Measurements from ENCODE around the gene NOSIP.
A peak's percentile ranks its signal among the peaks of the same experiment; 100 is the strongest.

The NOSIP gene

DNA sequence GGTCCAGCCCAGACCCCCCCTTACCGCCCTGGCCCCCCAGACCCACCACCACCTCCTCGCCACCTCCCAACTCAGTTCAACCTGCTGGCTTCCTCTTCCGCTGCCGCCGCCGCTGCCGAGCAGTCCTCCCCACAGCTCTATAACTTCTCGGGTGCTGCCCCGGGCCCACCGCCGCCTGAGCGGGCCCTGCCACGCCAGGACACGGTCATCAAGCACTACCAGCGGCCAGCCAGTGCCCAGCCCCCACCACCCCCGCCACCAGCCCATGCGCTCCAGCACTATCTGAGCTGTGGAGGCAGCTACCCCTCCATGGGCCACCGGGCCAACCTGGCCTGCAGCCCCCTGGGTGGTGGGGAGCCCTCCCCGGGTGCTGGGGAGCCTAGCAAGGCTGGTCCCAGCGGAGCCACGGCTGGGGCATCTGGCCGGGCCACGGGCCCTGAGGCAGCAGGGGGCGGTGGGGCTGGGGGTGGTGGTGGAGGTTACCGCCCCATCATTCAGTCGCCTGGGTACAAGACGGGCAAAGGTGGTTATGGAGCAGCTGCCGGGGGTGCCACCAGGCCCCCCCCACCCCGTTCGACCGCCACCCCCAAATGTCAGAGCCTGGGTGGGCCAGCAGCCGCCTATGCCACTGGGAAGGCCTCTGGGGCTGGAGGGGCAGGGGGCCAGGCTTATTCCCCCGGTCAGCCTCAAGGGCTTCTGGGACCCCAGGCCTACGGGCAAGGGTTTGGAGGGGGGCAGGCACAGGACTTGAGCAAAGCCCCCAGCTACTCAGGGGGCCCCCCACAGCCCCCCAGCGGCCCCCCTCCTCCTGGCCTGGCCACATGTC is 14.8 kb upstream of the NOSIP start:
- TF ChIP-seq POLR2AphosphoS5 (IDR thresholded peaks at IDR 0.05; ENCODE audit: low read depth, low read length) (no peak), TAF1 (IDR thresholded peaks at IDR 0.05; ENCODE audit: borderline replicate concordance, insufficient read depth, low read length) (no peak), FOXP2 (optimal IDR thresholded peaks at IDR 0.05; ENCODE audit: borderline replicate concordance, extremely low read depth, extremely low read length, insufficient read depth) (no peak), SIN3A (IDR thresholded peaks at IDR 0.05; ENCODE audit: borderline replicate concordance, insufficient read depth, low read length) (no peak)
- TF ChIP-seq, protein P1, sequence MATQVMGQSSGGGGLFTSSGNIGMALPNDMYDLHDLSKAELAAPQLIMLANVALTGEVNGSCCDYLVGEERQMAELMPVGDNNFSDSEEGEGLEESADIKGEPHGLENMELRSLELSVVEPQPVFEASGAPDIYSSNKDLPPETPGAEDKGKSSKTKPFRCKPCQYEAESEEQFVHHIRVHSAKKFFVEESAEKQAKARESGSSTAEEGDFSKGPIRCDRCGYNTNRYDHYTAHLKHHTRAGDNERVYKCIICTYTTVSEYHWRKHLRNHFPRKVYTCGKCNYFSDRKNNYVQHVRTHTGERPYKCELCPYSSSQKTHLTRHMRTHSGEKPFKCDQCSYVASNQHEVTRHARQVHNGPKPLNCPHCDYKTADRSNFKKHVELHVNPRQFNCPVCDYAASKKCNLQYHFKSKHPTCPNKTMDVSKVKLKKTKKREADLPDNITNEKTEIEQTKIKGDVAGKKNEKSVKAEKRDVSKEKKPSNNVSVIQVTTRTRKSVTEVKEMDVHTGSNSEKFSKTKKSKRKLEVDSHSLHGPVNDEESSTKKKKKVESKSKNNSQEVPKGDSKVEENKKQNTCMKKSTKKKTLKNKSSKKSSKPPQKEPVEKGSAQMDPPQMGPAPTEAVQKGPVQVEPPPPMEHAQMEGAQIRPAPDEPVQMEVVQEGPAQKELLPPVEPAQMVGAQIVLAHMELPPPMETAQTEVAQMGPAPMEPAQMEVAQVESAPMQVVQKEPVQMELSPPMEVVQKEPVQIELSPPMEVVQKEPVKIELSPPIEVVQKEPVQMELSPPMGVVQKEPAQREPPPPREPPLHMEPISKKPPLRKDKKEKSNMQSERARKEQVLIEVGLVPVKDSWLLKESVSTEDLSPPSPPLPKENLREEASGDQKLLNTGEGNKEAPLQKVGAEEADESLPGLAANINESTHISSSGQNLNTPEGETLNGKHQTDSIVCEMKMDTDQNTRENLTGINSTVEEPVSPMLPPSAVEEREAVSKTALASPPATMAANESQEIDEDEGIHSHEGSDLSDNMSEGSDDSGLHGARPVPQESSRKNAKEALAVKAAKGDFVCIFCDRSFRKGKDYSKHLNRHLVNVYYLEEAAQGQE (IDR thresholded peaks at IDR 0.05; ENCODE audit: insufficient read depth in 1 of 2, low read depth in 2 of 2, low read length in 2 of 2) = no peak

DNA sequence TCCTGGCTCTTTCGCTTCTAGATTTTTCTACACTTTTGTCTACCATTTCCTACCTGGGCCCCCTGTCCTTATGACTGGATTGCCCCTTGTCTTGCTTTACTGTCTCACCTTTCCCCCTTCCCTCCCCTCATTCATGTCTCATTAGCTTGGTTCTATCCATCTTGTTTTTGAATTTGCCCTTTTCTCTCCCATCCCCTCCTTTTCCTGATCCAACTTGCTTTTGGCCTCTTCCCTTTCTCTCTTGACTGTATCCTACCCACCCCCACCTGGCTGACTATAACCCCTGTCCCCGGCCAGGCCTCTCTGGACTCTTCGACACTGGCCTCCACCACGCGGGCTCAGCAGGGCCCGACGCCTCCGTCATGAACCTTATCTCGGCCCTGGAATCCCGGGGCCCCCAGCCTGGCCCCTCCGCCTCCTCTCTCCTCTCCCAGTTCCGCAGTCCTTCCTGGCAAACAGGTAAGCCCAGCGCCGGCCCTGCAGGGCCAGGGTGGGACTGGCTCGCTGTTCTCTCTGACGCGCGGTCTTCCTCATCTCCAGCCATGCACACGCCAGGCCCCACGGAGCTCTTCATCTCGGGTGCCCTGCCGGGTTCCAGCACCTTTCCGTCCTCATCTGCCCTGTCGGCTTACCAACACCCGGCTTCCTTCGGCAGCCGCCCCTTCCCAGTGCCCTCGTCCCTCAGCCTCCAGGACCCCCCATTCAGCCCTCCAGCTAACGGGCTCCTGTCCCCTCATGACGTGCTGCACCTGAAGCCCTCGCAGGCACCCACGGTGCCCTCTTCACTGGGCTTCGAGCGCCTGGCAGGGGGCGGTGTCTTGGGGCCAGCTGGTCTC is 14.0 kb upstream of the NOSIP start:
- TF ChIP-seq SIN3A (IDR thresholded peaks at IDR 0.05; ENCODE audit: borderline replicate concordance, insufficient read depth, low read length) (no peak), FOXP2 (optimal IDR thresholded peaks at IDR 0.05; ENCODE audit: borderline replicate concordance, extremely low read depth, extremely low read length, insufficient read depth) (no peak), TAF1 (IDR thresholded peaks at IDR 0.05; ENCODE audit: borderline replicate concordance, insufficient read depth, low read length) (no peak), POLR2AphosphoS5 (IDR thresholded peaks at IDR 0.05; ENCODE audit: low read depth, low read length) (no peak)

DNA sequence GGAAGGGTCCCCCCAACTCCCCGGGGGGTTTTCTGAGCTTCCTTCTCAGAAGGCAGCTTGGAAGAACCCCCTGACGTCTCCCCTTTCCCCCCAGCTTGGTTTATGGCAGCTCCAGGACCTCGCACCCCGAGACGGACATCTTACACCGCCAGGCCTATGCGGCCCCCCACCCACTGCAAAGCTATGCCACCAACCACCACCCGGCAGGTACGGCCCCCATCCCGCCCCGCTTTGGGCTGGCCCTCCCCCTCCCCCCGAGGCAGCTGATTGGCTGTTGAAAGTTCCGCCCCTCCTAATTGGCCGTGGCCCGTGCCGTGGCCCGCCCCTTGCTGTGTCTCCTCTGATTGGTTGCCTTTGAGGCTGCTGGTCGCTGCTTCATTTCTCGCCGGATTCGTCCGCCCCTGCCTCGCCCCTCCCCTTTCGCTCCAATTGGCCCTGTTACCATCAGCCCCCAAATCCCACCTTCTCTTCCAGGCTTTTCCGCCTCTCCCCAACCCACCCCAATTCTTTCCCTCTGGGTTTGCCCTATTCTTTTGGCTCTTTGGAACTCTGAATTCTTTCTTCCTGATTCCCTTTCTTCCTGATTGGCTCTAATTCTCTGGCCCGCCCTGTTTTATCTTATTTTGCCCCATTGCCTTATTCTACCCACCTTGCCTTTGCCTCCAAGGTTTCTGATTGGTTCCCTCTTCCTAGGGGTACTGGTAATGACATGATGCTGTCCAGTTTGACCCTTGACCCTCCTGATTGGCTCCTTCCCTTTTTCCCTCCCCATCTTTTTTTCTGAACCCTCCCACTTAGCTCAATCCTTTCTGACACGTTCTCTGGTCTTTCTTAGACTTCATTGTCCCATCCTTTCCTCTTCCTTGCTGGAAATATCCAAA is 13.1 kb upstream of the NOSIP start:
- TF ChIP-seq POLR2AphosphoS5 (IDR thresholded peaks at IDR 0.05; ENCODE audit: low read depth, low read length) (no peak), FOXP2 (optimal IDR thresholded peaks at IDR 0.05; ENCODE audit: borderline replicate concordance, extremely low read depth, extremely low read length, insufficient read depth) (no peak), TAF1 (IDR thresholded peaks at IDR 0.05; ENCODE audit: borderline replicate concordance, insufficient read depth, low read length) (no peak), SIN3A (IDR thresholded peaks at IDR 0.05; ENCODE audit: borderline replicate concordance, insufficient read depth, low read length) (no peak)
- TF ChIP-seq, protein P1 (IDR thresholded peaks at IDR 0.05; ENCODE audit: insufficient read depth in 1 of 2, low read depth in 2 of 2, low read length in 2 of 2) = no peak

DNA sequence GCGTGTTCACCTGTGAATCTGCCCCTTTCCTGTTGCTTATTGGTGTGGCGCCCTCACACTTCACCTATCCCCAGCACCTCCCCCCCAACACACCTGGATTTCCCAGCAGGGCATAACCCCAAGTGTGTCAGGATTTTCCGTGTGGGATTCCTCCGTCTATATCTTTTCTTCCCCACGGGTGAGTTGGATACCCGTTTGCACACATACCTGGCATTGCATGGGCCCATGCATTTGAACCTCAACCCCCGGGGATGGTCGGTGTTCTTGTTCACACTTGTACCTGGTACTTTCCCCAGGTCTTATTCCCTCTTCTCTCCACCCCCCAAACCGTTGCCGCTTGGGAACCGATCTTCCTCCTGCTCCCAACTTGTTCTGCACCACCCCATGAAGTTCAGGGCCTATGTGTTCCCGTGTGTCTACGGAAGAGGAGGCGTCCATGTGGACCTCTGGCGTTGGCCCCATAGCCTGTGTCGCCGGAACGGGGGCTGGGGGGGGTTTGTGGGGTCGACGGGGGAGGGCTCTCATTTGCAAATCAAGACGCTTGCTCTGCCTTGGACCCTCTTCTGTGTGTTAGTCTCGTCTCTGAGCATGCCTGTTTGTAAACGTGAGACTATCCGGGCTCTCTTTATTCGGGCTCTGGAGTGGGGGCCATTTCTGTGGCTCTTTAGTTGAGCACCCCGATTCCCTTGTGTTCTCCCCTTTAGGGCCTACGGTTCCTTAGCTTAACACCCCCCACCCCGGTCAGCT is 12.3 kb upstream of the NOSIP start:
- TF ChIP-seq TAF1 (IDR thresholded peaks at IDR 0.05; ENCODE audit: borderline replicate concordance, insufficient read depth, low read length) (no peak), FOXP2 (optimal IDR thresholded peaks at IDR 0.05; ENCODE audit: borderline replicate concordance, extremely low read depth, extremely low read length, insufficient read depth) (no peak)

DNA sequence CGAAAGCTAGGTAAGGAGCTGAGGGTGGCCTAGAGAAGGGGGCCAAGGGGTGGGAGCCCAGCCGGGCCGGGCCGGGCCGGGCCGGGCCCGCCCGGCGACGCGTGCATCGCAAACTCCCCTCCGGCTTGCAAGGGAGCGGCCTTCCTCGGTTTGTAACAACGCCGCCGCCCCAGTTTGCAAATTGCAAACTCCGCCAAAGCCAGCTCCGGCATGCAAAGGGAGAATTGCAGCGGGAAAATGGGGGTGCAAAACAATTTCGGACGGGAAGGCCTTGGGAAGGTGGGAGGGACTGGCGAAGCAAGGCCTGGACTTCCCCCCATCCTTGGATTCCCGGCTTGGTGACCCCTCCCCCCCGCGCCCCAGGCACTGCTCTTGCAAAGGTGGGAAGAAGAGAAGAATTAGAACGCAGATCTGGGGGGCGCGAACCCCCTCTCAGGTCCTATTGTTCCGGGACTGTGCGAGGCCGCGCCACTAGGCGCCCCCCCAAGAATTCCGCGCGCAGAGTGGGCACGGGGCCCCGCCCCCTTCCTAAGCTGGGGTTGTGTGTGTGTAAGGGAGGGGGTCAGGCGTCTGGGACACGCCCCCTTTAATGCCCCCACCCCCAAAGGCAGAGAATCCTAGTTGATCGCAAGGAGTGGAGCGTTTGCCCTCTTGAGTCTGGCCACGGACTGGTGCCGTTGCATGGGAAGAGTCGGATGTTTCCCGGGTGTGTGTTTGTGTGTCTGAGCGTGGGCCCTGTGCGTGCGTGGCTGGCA is 11.6 kb upstream of the NOSIP start:
- TF ChIP-seq, protein P1 (IDR thresholded peaks at IDR 0.05; ENCODE audit: insufficient read depth in 1 of 2, low read depth in 2 of 2, low read length in 2 of 2) = no peak
- TF ChIP-seq SIN3A (IDR thresholded peaks at IDR 0.05; ENCODE audit: borderline replicate concordance, insufficient read depth, low read length) = peak; percentile 56; the same call in 1 of the 2 replicates
- no peak for TF ChIP-seq FOXP2 (optimal IDR thresholded peaks at IDR 0.05; ENCODE audit: borderline replicate concordance, extremely low read depth, extremely low read length, insufficient read depth)
- peak; percentile 20; the same call in 1 of the 2 replicates for TF ChIP-seq TAF1 (IDR thresholded peaks at IDR 0.05; ENCODE audit: borderline replicate concordance, insufficient read depth, low read length)
- peak; percentile 42; the same call in 1 of the 2 replicates for TF ChIP-seq POLR2AphosphoS5 (IDR thresholded peaks at IDR 0.05; ENCODE audit: low read depth, low read length)
